ENCODE data around the gene CCDC88B.

The CCDC88B gene

GRCh38 chr11:64364911-64365310 is 24.9 kb downstream of the CCDC88B start:
- no peak for DNase-seq

DNA sequence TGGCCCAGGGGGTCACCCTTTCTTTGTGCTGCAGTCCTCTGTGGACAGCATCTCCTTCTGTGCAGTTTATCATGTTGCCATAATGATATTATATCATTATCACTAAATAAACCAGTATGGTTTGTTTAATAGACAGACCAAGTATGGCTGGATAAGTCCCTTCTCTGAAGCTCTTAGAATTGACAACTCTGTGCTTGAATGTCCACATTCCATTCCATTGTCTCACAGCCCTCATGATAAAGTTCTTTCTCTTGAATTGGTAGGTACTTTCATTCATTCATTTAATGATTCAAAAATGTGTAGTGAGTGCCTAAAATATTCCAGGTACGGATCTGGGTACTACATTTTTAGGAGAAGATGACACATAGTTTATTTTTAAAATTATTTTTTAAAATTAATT is 26.7 kb downstream of the CCDC88B start:
- DNase-seq, result no peak

DNA sequence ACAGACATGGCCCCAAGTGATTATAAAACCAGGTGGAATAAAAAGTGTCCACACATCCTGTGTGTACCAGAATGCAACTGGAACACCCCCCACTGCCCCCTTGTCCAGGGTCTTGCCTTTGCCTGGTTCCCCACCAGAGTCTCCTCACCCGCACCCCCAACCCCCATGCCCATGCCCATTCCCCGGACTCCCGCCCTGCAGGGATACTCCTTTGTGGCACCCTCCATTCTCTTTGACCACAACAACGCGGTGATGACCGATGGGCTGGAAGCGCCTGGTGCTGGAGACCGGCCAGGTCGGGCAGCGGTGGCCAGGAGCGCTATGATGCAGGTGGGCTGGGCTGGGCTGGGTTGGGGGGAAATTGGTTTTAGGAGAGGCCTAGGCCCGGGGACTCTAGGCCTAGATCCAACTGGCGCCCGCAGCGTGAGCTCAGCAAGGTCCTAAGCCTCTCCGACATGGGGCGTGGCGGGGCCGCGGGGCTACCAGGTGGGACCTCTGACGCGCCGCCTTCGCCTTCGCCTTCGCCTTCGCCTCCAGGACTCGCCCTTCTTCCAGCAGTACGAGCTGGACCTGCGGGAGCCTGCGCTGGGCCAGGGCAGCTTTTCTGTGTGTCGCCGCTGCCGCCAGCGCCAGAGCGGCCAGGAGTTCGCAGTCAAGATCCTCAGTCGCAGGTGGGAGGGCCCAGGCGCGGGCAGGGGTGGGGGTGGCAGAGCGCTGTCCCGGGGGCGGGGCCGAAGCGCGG is 28.1 kb downstream of the CCDC88B start:
- DNase-seq, result no peak

- no peak for DNase-seq
Observed at GRCh38 chr11:64368673-64369074, 28.7 kb downstream of the CCDC88B start.

GRCh38 chr11:64369440-64370421 is 29.7 kb downstream of the CCDC88B start:
- no peak for DNase-seq

DNA sequence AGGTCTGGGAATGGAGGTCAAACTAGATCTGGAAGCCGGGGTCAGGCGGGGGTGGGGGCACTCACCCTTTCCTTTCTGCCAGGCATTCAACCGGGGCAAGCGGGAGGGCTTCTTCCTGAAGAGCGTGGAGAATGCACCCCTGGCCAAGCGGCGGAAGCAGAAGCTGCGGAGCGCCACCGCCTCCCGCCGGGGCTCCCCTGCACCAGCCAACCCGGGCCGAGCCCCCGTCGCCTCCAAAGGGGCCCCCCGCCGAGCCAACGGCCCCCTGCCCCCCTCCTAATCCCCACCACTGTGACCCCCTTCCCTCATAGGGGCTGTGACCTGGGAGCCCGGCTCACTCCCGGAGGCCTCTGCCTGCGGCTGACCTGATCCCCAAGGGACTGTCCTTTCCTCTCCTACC is 31.2 kb downstream of the CCDC88B start:
- DNase-seq, result no peak

GRCh38 chr11:64372021-64372420 is 32.0 kb downstream of the CCDC88B start:
- no peak for DNase-seq

DNA sequence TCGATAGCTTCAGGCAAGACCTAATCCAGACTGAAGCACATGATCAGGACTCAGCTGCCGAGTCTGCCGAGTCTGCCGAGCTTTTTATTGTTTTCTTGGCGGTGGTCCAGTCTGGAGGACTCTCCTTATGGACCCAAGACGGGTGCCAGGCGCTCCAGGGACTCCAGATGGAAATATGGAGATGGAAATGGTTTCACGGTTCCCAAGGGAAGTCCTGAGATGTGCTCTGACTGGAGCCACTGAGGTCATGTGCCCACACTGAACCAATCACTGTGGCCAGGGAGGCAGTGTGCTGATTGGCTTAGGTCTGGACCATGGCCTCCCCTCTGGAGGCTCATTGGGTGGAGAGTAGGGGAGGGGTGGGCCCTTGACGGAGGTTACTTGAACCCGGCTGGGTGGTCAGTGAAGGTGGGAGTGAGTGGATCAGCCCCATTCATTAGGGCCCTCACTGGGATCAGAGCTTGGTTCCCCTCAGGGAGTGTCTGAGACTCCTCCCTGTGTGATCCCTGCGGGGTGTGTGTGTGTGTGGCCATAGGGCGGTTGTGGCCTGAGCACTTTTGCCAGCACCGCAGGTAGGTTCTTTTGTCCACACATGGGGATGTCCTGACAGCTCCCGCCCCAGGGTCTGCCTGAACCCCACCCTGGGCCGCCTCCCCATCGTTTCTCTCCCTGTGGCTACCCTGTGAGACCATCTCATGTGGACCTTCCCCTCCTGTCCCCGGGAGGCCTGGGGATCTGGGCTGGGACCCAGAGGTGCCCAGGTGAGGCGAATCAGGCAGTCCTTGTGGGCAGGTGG is 33.0 kb downstream of the CCDC88B start:
- DNase-seq, result peak; percentile 95 to 98

DNA sequence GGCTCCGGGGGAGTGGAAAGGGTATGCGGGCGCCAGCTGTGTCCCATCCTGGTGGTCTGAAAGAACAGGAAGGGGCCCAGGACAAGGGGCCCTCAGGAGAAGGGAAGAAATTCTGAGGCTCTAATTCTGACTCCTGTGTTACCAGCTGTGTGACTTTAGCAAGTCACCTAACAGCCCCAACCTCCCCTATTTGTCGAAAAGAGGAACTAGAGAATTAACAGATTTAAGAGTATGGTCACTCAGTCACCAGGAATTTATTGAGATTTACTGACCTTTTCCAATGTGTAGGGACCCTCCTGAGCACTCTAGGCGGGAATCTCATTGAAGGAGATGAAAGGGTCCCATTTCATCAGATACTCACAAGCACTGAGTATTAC is 33.6 kb downstream of the CCDC88B start:
- no peak for DNase-seq

DNA sequence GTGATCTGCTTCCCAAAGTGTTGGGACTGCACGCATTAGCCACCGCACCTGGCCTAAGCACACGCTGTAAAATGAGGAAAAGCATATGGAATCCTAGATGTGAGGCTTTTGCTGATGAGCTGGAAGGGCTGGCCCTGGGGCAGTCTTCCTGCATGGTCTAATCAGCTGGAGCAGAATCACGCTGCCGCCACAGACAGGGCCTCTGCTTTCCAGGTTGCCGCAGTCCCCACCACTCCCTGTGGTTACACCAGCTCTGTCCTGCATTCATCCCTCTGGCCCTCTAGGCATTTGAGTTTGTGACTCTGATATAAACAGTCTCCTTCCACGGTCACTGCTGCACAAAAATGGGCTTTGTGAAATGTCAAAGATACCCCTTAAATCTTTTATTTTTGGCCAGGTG is 36.1 kb downstream of the CCDC88B start:
- DNase-seq, result no peak

GRCh38 chr11:64378335-64378880 is 38.4 kb downstream of the CCDC88B start:
- peak; percentile 29 to 35 for DNase-seq

DNA sequence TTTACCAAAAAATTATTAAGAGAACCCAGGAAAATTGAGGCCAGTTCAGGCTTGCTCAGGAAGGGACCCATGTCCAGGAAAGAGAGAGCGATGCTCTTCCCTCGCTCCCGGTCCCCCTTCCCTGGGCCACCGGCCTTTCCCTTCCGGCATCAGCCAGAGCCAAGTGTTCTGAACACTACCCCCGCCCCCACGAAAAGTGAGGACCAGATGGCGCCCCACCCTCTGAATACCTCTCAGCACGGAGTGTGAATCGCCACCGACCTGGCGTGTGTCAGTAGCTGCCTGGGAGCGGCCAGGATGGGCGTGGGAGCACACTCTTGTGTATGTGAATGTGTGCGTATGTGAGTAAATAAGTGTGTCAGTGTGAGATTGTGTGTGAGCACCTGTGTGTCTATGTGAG is 39.2 kb downstream of the CCDC88B start:
- DNase-seq, result no peak

- no peak for DNase-seq
Observed at GRCh38 chr11:64379817-64380709, 40.1 kb downstream of the CCDC88B start.

GRCh38 chr11:64381350-64381749 is 41.3 kb downstream of the CCDC88B start:
- DNase-seq, result no peak

- no peak for DNase-seq
Observed at GRCh38 chr11:64382047-64382446, 42.0 kb downstream of the CCDC88B start.

DNA sequence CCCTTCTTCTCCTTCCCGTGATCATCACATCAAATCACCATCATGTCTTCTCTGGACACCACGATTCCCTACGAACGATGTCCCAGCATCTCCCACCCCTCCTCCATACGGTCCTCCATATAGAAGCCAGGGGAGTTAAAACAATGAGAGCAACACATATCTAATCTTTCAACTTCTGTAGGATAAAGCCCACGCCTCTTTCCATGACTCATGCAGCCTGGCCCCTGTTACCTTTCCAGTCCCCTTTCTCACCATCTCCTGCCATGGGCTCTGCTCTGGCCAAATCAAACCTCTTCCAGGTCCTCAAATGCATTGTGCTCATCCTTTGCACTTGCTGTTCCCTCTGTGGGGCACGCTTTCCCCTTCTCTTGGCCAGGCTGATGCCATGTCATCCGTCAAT is 42.6 kb downstream of the CCDC88B start:
- DNase-seq, result no peak

GRCh38 chr11:64383580-64383979 is 43.6 kb downstream of the CCDC88B start:
- no peak for DNase-seq

DNA sequence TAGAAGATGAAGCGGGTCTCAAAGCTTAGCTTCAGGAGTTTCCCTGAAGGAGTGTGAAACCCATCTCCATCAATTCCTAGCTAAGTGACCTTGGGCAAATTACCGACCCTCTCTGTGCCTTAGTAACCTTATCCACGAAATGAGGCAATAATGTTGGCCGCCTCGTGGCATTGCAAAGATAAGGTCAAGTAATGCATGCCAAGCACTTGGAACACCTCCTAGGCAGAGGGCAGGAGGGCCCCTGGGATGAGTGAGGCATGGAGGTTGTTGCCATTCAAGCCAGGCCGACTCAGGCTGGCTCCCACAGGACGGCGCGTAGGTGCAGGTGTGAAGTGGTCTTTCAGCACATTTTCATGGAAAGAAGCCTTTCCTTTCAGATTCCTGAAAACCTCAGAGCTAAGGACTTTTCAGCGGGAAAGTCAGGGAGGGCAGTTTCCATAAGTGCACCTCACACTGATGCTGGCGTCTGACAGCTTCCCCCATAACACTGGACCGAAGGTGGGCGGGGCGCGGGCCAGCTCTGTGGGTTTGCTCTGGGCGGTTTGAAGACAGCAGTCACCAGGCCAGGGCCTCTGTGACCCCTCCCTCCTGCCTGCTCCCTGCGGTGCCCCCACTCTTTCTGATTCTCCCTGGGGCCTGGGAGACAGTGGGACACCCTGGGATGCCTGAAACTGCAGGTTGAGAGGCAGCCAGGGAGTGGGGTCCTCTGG is 44.2 kb downstream of the CCDC88B start:
- DNase-seq, result no peak

DNA sequence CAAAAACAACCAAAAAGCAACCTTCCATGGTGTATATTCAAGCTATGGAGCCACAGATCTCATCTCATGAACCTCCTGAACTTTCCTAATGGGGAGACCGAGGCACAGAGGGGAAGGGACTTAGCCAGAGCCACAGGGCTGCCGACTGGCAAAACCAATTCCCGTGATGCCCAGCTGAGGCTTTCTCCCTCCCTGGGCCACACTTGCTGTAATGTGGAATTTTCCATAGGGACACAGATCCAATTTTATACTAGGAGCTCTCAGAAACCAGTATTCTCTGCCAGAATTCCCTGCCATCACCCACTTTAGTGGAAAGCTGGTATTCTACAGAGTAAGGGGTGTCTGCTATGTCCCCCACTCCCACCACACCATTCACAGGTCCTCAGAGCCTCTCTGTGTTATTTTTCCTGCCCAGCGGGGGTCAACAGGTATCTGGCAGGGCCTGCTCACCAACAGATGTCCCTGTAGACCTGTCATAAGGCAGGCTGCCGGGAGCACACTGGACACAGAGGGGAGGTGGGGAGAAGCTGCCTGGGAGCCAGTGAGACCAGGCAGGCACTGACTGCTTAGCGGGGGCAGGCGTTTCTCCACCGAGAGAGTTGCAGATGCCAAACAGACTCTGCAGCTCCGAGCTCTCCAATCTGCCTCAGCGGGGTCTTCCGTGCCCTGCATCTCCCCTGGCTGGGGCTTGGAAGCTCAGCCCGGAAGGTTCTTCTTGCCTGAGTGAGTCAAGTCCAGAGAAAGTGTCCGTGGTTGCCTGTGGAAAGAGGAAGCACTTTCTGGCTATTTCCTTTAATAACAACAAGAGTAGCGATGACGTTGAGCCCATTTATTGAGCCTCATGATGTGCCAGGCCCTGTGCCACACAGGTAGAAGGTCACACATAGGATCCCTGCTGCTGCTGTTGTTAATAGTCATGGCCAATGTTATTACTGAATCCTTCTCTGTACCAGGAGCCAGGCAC is 45.3 kb downstream of the CCDC88B start:
- peak in 1 of 2 experiments; percentile 22 for DNase-seq
